Measurements from ENCODE around the gene PRDM2. TPM values are rescaled to one million over a fixed set of nuclear protein-coding genes. Genes with fewer than 3 reads are reported as not detected.

PRDM2 gene
- total RNA-seq, 2 experiments from 2014 or later = 41.7 to 44.6 TPM

GRCh38 chr1:13814131-13814530, 114.1 kb downstream of the PRDM2 start:
- Mint-ChIP-seq H3K4me1 (ENCODE audit: low read depth) (peaks cover 24% of the 10 kb centered on the region), H3K27me3 (no peaks in the 10 kb centered on the region), H3K36me3 (no peaks in the 10 kb centered on the region), H3K4me3 (no peak overlapping the region), H3K27ac (no peak overlapping the region), H3K9me3 (no peaks in the 10 kb centered on the region)
- intact Hi-C loops (cut with micrococcal nuclease) = no loop called here
- ChIA-PET CTCF (interaction anchor here (1.0 to 2.0 kb wide), 8 partner anchors 9 to 149 kb away, joined by 3 to 13 read pairs (median 4); no protein-coding TSS in a partner anchor), POLR2A (no interaction called here)
- DNase-seq = no peak

GRCh38 chr1:13816016-13816760, 116.2 kb downstream of the PRDM2 start:
- ChIA-PET CTCF (interaction anchor here (1.5 kb wide), 1 partner anchor 151 kb away, joined by 3 read pairs; no protein-coding TSS in a partner anchor), POLR2A (no interaction called here)
- H3K27ac Mint-ChIP-seq = no peak overlapping the region
- peaks cover 17% of the 10 kb centered on the region for H3K4me1 Mint-ChIP-seq (ENCODE audit: low read depth)
- no peaks in the 10 kb centered on the region for H3K27me3 Mint-ChIP-seq
- DNase-seq = no peak
- no peak overlapping the region for H3K4me3 Mint-ChIP-seq
- no peaks in the 10 kb centered on the region for H3K9me3 Mint-ChIP-seq
- intact Hi-C loops (cut with micrococcal nuclease) = no loop called here
- H3K36me3 Mint-ChIP-seq = no peaks in the 10 kb centered on the region

- ChIA-PET POLR2A (no interaction called here), CTCF (no interaction called here)
- Mint-ChIP-seq H3K9me3 (no peaks in the 10 kb centered on the region), H3K27me3 (no peaks in the 10 kb centered on the region), H3K4me3 (no peak overlapping the region), H3K36me3 (no peaks in the 10 kb centered on the region), H3K27ac (no peak overlapping the region), H3K4me1 (ENCODE audit: low read depth) (peaks cover 9% of the 10 kb centered on the region)
- DNase-seq = no peak
- intact Hi-C loops (cut with micrococcal nuclease) = no loop called here
These were observed 117.9 kb downstream of the PRDM2 start for GRCh38 chr1:13817906-13818305.

- Mint-ChIP-seq H3K36me3 (no peaks in the 10 kb centered on the region), H3K27ac (no peak overlapping the region), H3K4me1 (ENCODE audit: low read depth) (no peaks in the 10 kb centered on the region), H3K9me3 (no peaks in the 10 kb centered on the region), H3K4me3 (no peak overlapping the region), H3K27me3 (no peaks in the 10 kb centered on the region)
- intact Hi-C loops (cut with micrococcal nuclease) = no loop called here
- ChIA-PET CTCF (interaction anchor here (1.0 kb wide), 1 partner anchor 152 kb away, joined by 3 read pairs; no protein-coding TSS in a partner anchor), POLR2A (no interaction called here)
- DNase-seq = no peak
These were observed 118.9 kb downstream of the PRDM2 start for GRCh38 chr1:13818926-13819325.

- CTCF ChIA-PET = interaction anchor here (1.0 kb wide), 1 partner anchor 152 kb away, joined by 3 read pairs; no protein-coding TSS in a partner anchor
- intact Hi-C loops (cut with micrococcal nuclease) = no loop called here
These were observed 119.7 kb downstream of the PRDM2 start for GRCh38 chr1:13819642-13820041.

GRCh38 chr1:13820055-13820454, 120.1 kb downstream of the PRDM2 start:
- Mint-ChIP-seq H3K9me3 (no peaks in the 10 kb centered on the region), H3K4me3 (no peak overlapping the region), H3K36me3 (no peaks in the 10 kb centered on the region), H3K27ac (no peak overlapping the region), H3K27me3 (no peaks in the 10 kb centered on the region), H3K4me1 (ENCODE audit: low read depth) (no peaks in the 10 kb centered on the region)
- CTCF ChIA-PET = interaction anchor here (1.0 kb wide), 1 partner anchor 153 kb away, joined by 3 read pairs; no protein-coding TSS in a partner anchor
- POLR2A ChIA-PET = no interaction called here
- intact Hi-C loops (cut with micrococcal nuclease) = no loop called here
- DNase-seq = no peak

More at GRCh38 chr1:13819642-13820041, 119.7 kb downstream of the PRDM2 start:
- Mint-ChIP-seq H3K27ac (no peak overlapping the region), H3K4me1 (ENCODE audit: low read depth) (no peaks in the 10 kb centered on the region), H3K4me3 (no peak overlapping the region), H3K36me3 (no peaks in the 10 kb centered on the region), H3K27me3 (no peaks in the 10 kb centered on the region), H3K9me3 (no peaks in the 10 kb centered on the region)
- DNase-seq = no peak
- POLR2A ChIA-PET = no interaction called here

GRCh38 chr1:13820456-13820855, 120.5 kb downstream of the PRDM2 start:
- H3K4me1 Mint-ChIP-seq (ENCODE audit: low read depth) = no peaks in the 10 kb centered on the region
- intact Hi-C loops (cut with micrococcal nuclease) = no loop called here
- no peaks in the 10 kb centered on the region for H3K27me3 Mint-ChIP-seq
- no peak for DNase-seq
- POLR2A ChIA-PET = no interaction called here
- H3K4me3 Mint-ChIP-seq = no peak overlapping the region
- H3K9me3 Mint-ChIP-seq = no peaks in the 10 kb centered on the region
- H3K36me3 Mint-ChIP-seq = no peaks in the 10 kb centered on the region
- CTCF ChIA-PET = no interaction called here
- H3K27ac Mint-ChIP-seq = no peak overlapping the region

GRCh38 chr1:13823126-13823880, 123.3 kb downstream of the PRDM2 start:
- POLR2A ChIA-PET = no interaction called here
- peaks cover 2% of the 10 kb centered on the region for H3K27me3 Mint-ChIP-seq
- H3K9me3 Mint-ChIP-seq = no peaks in the 10 kb centered on the region
- no peak for DNase-seq
- no peaks in the 10 kb centered on the region for H3K36me3 Mint-ChIP-seq
- H3K27ac Mint-ChIP-seq = no peak overlapping the region
- CTCF ChIA-PET = interaction anchor here (1.0 kb wide), 1 partner anchor 151 kb away, joined by 3 read pairs; no protein-coding TSS in a partner anchor
- intact Hi-C loops (cut with micrococcal nuclease) = no loop called here
- no peak overlapping the region for H3K4me3 Mint-ChIP-seq
- no peaks in the 10 kb centered on the region for H3K4me1 Mint-ChIP-seq (ENCODE audit: low read depth)

GRCh38 chr1:13823936-13824335, 123.9 kb downstream of the PRDM2 start:
- H3K36me3 Mint-ChIP-seq = no peaks in the 10 kb centered on the region
- H3K27me3 Mint-ChIP-seq = peaks cover 7% of the 10 kb centered on the region
- ChIA-PET POLR2A (no interaction called here), CTCF (interaction anchor here (1.0 to 1.2 kb wide), 2 partner anchors 152 to 158 kb away, joined by 3 to 4 read pairs; no protein-coding TSS in a partner anchor)
- intact Hi-C loops (cut with micrococcal nuclease) = no loop called here
- no peaks in the 10 kb centered on the region for H3K9me3 Mint-ChIP-seq
- no peak overlapping the region for H3K4me3 Mint-ChIP-seq
- DNase-seq = no peak
- H3K4me1 Mint-ChIP-seq (ENCODE audit: low read depth) = peaks cover 6% of the 10 kb centered on the region
- H3K27ac Mint-ChIP-seq = no peak overlapping the region

- Mint-ChIP-seq H3K36me3 (no peaks in the 10 kb centered on the region), H3K27me3 (peaks cover 7% of the 10 kb centered on the region), H3K9me3 (no peaks in the 10 kb centered on the region), H3K4me1 (ENCODE audit: low read depth) (peaks cover 6% of the 10 kb centered on the region), H3K4me3 (no peak overlapping the region), H3K27ac (no peak overlapping the region)
- intact Hi-C loops (cut with micrococcal nuclease) = no loop called here
- ChIA-PET CTCF (interaction anchor here (1.0 to 1.2 kb wide), 2 partner anchors 152 to 158 kb away, joined by 3 to 4 read pairs; no protein-coding TSS in a partner anchor), POLR2A (no interaction called here)
- no peak for DNase-seq
These were observed 124.6 kb downstream of the PRDM2 start for GRCh38 chr1:13824626-13825025.

- Mint-ChIP-seq H3K4me3 (no peak overlapping the region), H3K9me3 (no peaks in the 10 kb centered on the region), H3K36me3 (no peaks in the 10 kb centered on the region), H3K27ac (no peak overlapping the region), H3K4me1 (ENCODE audit: low read depth) (peaks cover 6% of the 10 kb centered on the region), H3K27me3 (peaks cover 7% of the 10 kb centered on the region)
- no peak for DNase-seq
- ChIA-PET POLR2A (no interaction called here), CTCF (interaction anchor here (1.2 kb wide), 1 partner anchor 159 kb away, joined by 4 read pairs; no protein-coding TSS in a partner anchor)
- intact Hi-C loops (cut with micrococcal nuclease) = no loop called here
These were observed 125.0 kb downstream of the PRDM2 start for GRCh38 chr1:13825033-13825432.

GRCh38 chr1:13826009-13826408, 126.0 kb downstream of the PRDM2 start:
- intact Hi-C loops (cut with micrococcal nuclease) = no loop called here
- ChIA-PET CTCF (no interaction called here), POLR2A (no interaction called here)
- peaks cover 6% of the 10 kb centered on the region for H3K4me1 Mint-ChIP-seq (ENCODE audit: low read depth)
- no peaks in the 10 kb centered on the region for H3K36me3 Mint-ChIP-seq
- no peak overlapping the region for H3K4me3 Mint-ChIP-seq
- H3K27me3 Mint-ChIP-seq = peaks cover 7% of the 10 kb centered on the region
- H3K9me3 Mint-ChIP-seq = no peaks in the 10 kb centered on the region
- DNase-seq = no peak
- no peak overlapping the region for H3K27ac Mint-ChIP-seq
